Type B pancreatic cell (in vitro differentiated cells): ENCODE data around the gene ARRDC2. TPM values are rescaled to one million over a fixed set of nuclear protein-coding genes. Genes with fewer than 3 reads are reported as not detected.

Source experiments
- DNase-seq: peaks from one replicate; pipeline ENCODE4 v3.0.0; 2021; ENCODE audit warnings: mixed read lengths; ENCODE audit not compliant: unreplicated experiment; ENCODE audit errors: extremely low spot score
- H3K27ac Mint-ChIP-seq: 2 replicates; pipeline ENCODE4 v1.8.0; 2021; ENCODE audit warnings: mild to moderate bottlenecking, mixed read lengths
- H3K27me3 Mint-ChIP-seq: 2 replicates; pipeline ENCODE4 v1.8.0; 2021; ENCODE audit warnings: mixed read lengths
- H3K36me3 Mint-ChIP-seq: 2 replicates; pipeline ENCODE4 v1.8.0; 2021; ENCODE audit warnings: mixed read lengths
- H3K4me1 Mint-ChIP-seq: one replicate; pipeline ENCODE4 v1.8.0; 2021; ENCODE audit warnings: mixed read lengths; ENCODE audit not compliant: unreplicated experiment
- H3K4me3 Mint-ChIP-seq: 2 replicates; pipeline ENCODE4 v1.8.0; 2021; ENCODE audit warnings: mild to moderate bottlenecking, mixed read lengths
- H3K9me3 Mint-ChIP-seq: 2 replicates; pipeline ENCODE4 v1.8.0; 2021; ENCODE audit warnings: mixed read lengths
- CTCF ChIP-seq: fragments of 200-600 bp; sonication (generic); conservative IDR thresholded peaks from 2 replicates; pipeline ENCODE4 v1.5.0; 2021; ENCODE audit warnings: antibody characterized with exemption, mild to moderate bottlenecking
- total RNA-seq: library from RNA; stranded (reverse); gene quantifications from 2 replicates; pipeline ENCODE4 v1.2.1, GENCODE V29; 2021; ENCODE audit warnings: low replicate concordance

The ARRDC2 gene
- total RNA-seq, 1 donor from 2014 or later, result 2.8 TPM

GRCh38 chr19:18016209-18016910, 8.4 kb downstream of the ARRDC2 start:
- H3K27ac Mint-ChIP-seq, result no peak overlapping the region
- no peaks in the 10 kb centered on the region for H3K9me3 Mint-ChIP-seq

GRCh38 chr19:18017275-18018083, 9.5 kb downstream of the ARRDC2 start:
- Mint-ChIP-seq H3K27ac (no peak overlapping the region), H3K9me3 (no peaks in the 10 kb centered on the region), H3K4me3 (no peak overlapping the region), H3K27me3 (no peaks in the 10 kb centered on the region), H3K4me1 (peaks cover 19% of the 10 kb centered on the region), H3K36me3 (no peaks in the 10 kb centered on the region)
- DNase-seq, result no peak
- TF ChIP-seq CTCF, result no peak

More at GRCh38 chr19:18016209-18016910, 8.4 kb downstream of the ARRDC2 start:
- H3K4me3 Mint-ChIP-seq, result no peak overlapping the region
- no peaks in the 10 kb centered on the region for H3K27me3 Mint-ChIP-seq
- TF ChIP-seq CTCF, result no peak
- H3K36me3 Mint-ChIP-seq, result no peaks in the 10 kb centered on the region
- DNase-seq, result no peak
- H3K4me1 Mint-ChIP-seq, result peaks cover 15% of the 10 kb centered on the region

- TF ChIP-seq CTCF, result no peak
Observed at GRCh38 chr19:18020212-18021085, 12.5 kb downstream of the ARRDC2 start.

GRCh38 chr19:18021121-18021755, 13.3 kb downstream of the ARRDC2 start:
- Mint-ChIP-seq H3K9me3 (no peaks in the 10 kb centered on the region), H3K27ac (no peak overlapping the region), H3K4me3 (no peak overlapping the region), H3K4me1 (peaks cover 4% of the 10 kb centered on the region), H3K27me3 (no peaks in the 10 kb centered on the region), H3K36me3 (no peaks in the 10 kb centered on the region)
- no peak for TF ChIP-seq CTCF
- no peak for DNase-seq

More at GRCh38 chr19:18020212-18021085, 12.5 kb downstream of the ARRDC2 start:
- peaks cover 4% of the 10 kb centered on the region for H3K4me1 Mint-ChIP-seq
- H3K27ac Mint-ChIP-seq, result no peak overlapping the region
- no peaks in the 10 kb centered on the region for H3K27me3 Mint-ChIP-seq
- DNase-seq, result no peak
- H3K9me3 Mint-ChIP-seq, result no peaks in the 10 kb centered on the region
- no peak overlapping the region for H3K4me3 Mint-ChIP-seq
- no peaks in the 10 kb centered on the region for H3K36me3 Mint-ChIP-seq
